SU-DHL-6 (cell line): ENCODE results near the gene NFIA.

ENCODE experiments used
- EZH2phosphoT487 ChIP-seq: fragments of 200-600 bp; sonication (generic), shearing (Covaris generic); conservative IDR thresholded peaks from 2 replicates; pipeline ENCODE4 v1.6.1; 2018; ENCODE audit warnings: mild to moderate bottlenecking, antibody characterized with exemption, low read length, moderate library complexity, mixed read lengths
- TF ChIP-seq, protein P1 (sequence below): fragments of 200-600 bp; sonication (generic); IDR thresholded peaks from one replicate; pipeline ENCODE4 v1.5.1; 2017; ENCODE audit warnings: antibody characterized with exemption, mild to moderate bottlenecking, low read length, moderate library complexity; ENCODE audit not compliant: insufficient read depth, poor library complexity, severe bottlenecking

DNA sequence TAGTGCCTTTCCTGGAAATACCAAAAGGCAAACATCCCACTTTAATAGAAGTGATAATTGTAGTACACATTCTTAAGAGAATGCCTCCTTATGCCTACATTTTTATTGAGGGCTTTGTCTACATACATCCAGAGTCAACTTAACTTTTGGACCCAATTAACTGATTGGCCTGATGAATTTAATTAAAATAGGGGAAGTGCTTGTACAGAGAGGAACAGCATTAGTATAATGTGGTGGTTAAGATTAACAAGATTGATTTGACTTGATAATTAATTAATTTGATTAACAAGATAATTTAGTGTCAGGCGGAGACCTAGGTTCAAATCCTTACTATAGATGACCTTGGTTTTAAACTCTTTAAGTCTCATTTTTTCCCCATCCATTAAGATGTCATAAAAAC is 111.4 kb downstream of the NFIA start:
- TF ChIP-seq, protein P1, sequence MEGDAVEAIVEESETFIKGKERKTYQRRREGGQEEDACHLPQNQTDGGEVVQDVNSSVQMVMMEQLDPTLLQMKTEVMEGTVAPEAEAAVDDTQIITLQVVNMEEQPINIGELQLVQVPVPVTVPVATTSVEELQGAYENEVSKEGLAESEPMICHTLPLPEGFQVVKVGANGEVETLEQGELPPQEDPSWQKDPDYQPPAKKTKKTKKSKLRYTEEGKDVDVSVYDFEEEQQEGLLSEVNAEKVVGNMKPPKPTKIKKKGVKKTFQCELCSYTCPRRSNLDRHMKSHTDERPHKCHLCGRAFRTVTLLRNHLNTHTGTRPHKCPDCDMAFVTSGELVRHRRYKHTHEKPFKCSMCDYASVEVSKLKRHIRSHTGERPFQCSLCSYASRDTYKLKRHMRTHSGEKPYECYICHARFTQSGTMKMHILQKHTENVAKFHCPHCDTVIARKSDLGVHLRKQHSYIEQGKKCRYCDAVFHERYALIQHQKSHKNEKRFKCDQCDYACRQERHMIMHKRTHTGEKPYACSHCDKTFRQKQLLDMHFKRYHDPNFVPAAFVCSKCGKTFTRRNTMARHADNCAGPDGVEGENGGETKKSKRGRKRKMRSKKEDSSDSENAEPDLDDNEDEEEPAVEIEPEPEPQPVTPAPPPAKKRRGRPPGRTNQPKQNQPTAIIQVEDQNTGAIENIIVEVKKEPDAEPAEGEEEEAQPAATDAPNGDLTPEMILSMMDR = no peak
- TF ChIP-seq EZH2phosphoT487 = no peak
